Upper lobe of left lung (tissue), 6 donors: ENCODE measurements around the gene CPEB4. TPM values are rescaled to one million over a fixed set of nuclear protein-coding genes. Genes with fewer than 3 reads are reported as not detected.

Experiments used
- ATAC-seq, 2 donors: fragments of 200-7000 bp; cut with Tn5 transposase; one replicate each; pipeline ENCODE4 v1.9.1; 2022; ENCODE audit warnings: mild to moderate bottlenecking in 2 of 2, moderate library complexity in 2 of 2; ENCODE audit not compliant: low FRiP score in 2 of 2
- DNase-seq, 2 donors: peaks; one replicate each; pipeline ENCODE4 v3.0.0-alpha.2; 2019 to 2020
- H3K27ac ChIP-seq, 4 donors: fragments of 200-600 bp; sonication (generic); one replicate each; pipeline ENCODE4 v1.5.1; 2016 to 2019
- H3K27me3 ChIP-seq, 4 donors: fragments of 200-600 bp; sonication (generic); one replicate each; pipeline ENCODE4 v1.5.1; 2017 to 2019
- H3K36me3 ChIP-seq, 4 donors: fragments of 200-600 bp; sonication (generic); one replicate each; pipeline ENCODE4 v1.5.1; 2016 to 2019
- H3K4me1 ChIP-seq, 4 donors: fragments of 200-600 bp; sonication (generic); one replicate each; pipeline ENCODE4 v1.5.1; 2018 to 2019
- H3K4me3 ChIP-seq, 4 donors: fragments of 200-600 bp; sonication (generic); one replicate each; pipeline ENCODE4 v1.5.1; 2017 to 2019; ENCODE audit warnings: mild to moderate bottlenecking in 2 of 4, moderate library complexity in 1 of 4
- H3K9me3 ChIP-seq, 4 donors: fragments of 200-600 bp; sonication (generic); one replicate each; pipeline ENCODE4 v1.5.1; 2018 to 2019
- CTCF ChIP-seq, 6 experiments: fragments of 450-650 bp in 4 of 6; fragments of 200-600 bp in 2 of 6; sonication (generic) in 2 of 6; IDR thresholded peaks; one replicate each; pipeline ENCODE4 v1.5.1; 2016 to 2019; ENCODE audit warnings: antibody characterized with exemption in 6 of 6
- EP300 ChIP-seq, 4 donors: sonication (generic); formaldehyde crosslinking; IDR thresholded peaks; one replicate each; pipeline ENCODE4 v1.5.1; 2017; ENCODE audit warnings: antibody characterized with exemption in 4 of 4, control low read depth in 2 of 4
- POLR2A ChIP-seq, 4 donors: fragments of 450-650 bp; IDR thresholded peaks; one replicate each; pipeline ENCODE4 v1.5.1; 2016 to 2017; ENCODE audit warnings: antibody characterized with exemption in 4 of 4, mild to moderate bottlenecking in 2 of 4
- POLR2AphosphoS5 ChIP-seq, 2 donors: sonication (generic); formaldehyde crosslinking; IDR thresholded peaks; one replicate each; pipeline ENCODE4 v1.5.1; 2017; ENCODE audit warnings: antibody characterized with exemption in 2 of 2
- WGBS, 2 donors: methylation state at CpG; one replicate each; pipeline ENCODE4 v1.1.5; 2017 to 2018; 5-methylcytosine and 5-hydroxymethylcytosine counted together
- total RNA-seq, 6 donors: library from RNA; depleted of rRNA in 4 of 6; stranded (reverse); fragments of >200 nt in 4 of 6; gene quantifications; one replicate each; pipeline versions ENCODE4 v1.1.0 to v1.2.1, GENCODE V29; 2016 to 2021
- donor health status: DM: no; HTN: no; CAD: no; lungs with moderate emphysema.
- donor health status: DM: no; HTN: yes; CAD: no; lungs with severe emphysema.

Gene CPEB4
- 10 to 100 TPM; 52.6 to 96.4 (median 62.0) TPM for total RNA-seq

- Histone ChIP-seq H3K9me3 (no peaks in the 10 kb centered on the region), H3K4me3 (peak within 1 kb of the TSS; percentile 61 to 89 (median 69)), H3K4me1 (peaks cover 29 to 59% (median 34%) of the 10 kb centered on the region in 4 donors), H3K36me3 (no peaks in the 10 kb centered on the region), H3K27ac (peak within 1 kb of the TSS; percentile 87 to 95 (median 93)), H3K27me3 (no peaks in the 10 kb centered on the region)
- 4 to 6% methylated on average over 47 to 53 of the region's 55 CpGs for WGBS, 2 donors
- ATAC-seq: peak; percentile 98 to 99
- DNase-seq: peak; percentile 91 to 99
- TF ChIP-seq CTCF (IDR thresholded peaks at IDR 0.05) (no peak), EP300 (IDR thresholded peaks at IDR 0.05) (peak in 1 of 4 donors; percentile 70), POLR2AphosphoS5 (IDR thresholded peaks at IDR 0.05) (peak; percentile 97 to 99), POLR2A (IDR thresholded peaks at IDR 0.05) (peak in 3 of 4 donors; percentile 93 to 98 (median 98))
Measured at GRCh38 chr5:173887610-173888472, at the start of gene CPEB4. Gene CPEB4 (plus strand): TSS chr5:173888349. CDS start chr5:173889734, 1,385 bp downstream.

- Histone ChIP-seq H3K27me3 (no peaks in the 10 kb centered on the region), H3K4me1 (peaks cover 0 to 8% (median 4%) of the 10 kb centered on the region in 4 donors), H3K27ac (no peak overlapping the region), H3K4me3 (no peak overlapping the region), H3K36me3 (no peaks in the 10 kb centered on the region), H3K9me3 (no peaks in the 10 kb centered on the region)
- no peak for ATAC-seq
- 72 to 74% methylated on average over 5 of the region's 5 CpGs for WGBS, 2 donors
- TF ChIP-seq CTCF (IDR thresholded peaks at IDR 0.05) (no peak), POLR2A (IDR thresholded peaks at IDR 0.05) (no peak), EP300 (IDR thresholded peaks at IDR 0.05) (no peak), POLR2AphosphoS5 (IDR thresholded peaks at IDR 0.05) (no peak)
- no peak for DNase-seq
Measured at GRCh38 chr5:173839117-173839713, 48.9 kb upstream of the CPEB4 start.

- 89 to 96% methylated on average over 6 of the region's 6 CpGs for WGBS, 2 donors
- ATAC-seq (no peak), DNase-seq (no peak)
- no peaks in the 10 kb centered on the region for H3K9me3 ChIP-seq
- no peak overlapping the region for H3K27ac ChIP-seq
- H3K36me3 ChIP-seq: no peaks in the 10 kb centered on the region
- no peaks in the 10 kb centered on the region for H3K27me3 ChIP-seq
- peaks cover 0 to under 1% (median 0%) of the 10 kb centered on the region in 4 donors for H3K4me1 ChIP-seq
- H3K4me3 ChIP-seq: no peak overlapping the region
- no peak for TF ChIP-seq POLR2AphosphoS5 (IDR thresholded peaks at IDR 0.05)
- TF ChIP-seq CTCF (IDR thresholded peaks at IDR 0.05): no peak
- TF ChIP-seq EP300 (IDR thresholded peaks at IDR 0.05): no peak
- no peak for TF ChIP-seq POLR2A (IDR thresholded peaks at IDR 0.05)
Measured at GRCh38 chr5:173840111-173840983, 47.8 kb upstream of the CPEB4 start.

DNA sequence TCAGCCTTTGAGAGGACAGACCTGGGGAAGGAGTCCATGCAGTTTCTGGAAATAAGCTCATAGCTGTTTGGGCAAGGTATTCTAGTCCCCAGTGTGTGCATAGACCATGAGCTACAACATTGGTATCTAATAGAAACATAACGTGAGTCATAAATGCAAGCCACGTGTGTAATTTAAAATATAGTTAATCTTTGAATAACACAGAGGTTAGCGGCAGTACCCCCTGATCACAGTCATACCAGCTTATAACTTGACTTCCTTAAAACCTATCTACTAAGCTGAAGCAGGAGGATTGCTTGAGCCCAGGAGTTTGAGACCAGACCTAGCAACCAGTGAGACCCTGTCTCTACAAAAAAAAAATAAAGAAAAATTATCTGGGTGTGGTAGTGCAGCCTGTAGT, 46.4 kb upstream of the CPEB4 start:
- Histone ChIP-seq H3K9me3 (no peaks in the 10 kb centered on the region), H3K36me3 (no peaks in the 10 kb centered on the region), H3K4me1 (no peaks in the 10 kb centered on the region), H3K27me3 (no peaks in the 10 kb centered on the region), H3K4me3 (no peak overlapping the region), H3K27ac (no peak overlapping the region)
- 92 to 94% methylated on average over 3 of the region's 3 CpGs for WGBS, 2 donors
- ATAC-seq: no peak
- no peak for DNase-seq
- TF ChIP-seq POLR2AphosphoS5 (IDR thresholded peaks at IDR 0.05) (no peak), EP300 (IDR thresholded peaks at IDR 0.05) (no peak), CTCF (IDR thresholded peaks at IDR 0.05) (no peak), POLR2A (IDR thresholded peaks at IDR 0.05) (no peak)
